Measurements from ENCODE around the gene USP11. TPM values are rescaled to one million over a fixed set of nuclear protein-coding genes. Genes with fewer than 3 reads are reported as not detected.

USP11 gene
- total and polyA plus RNA-seq, 2 donors from 2014 or later: 30.9 to 91.6 TPM

- TF ChIP-seq CTCF (IDR thresholded peaks at IDR 0.05; ENCODE audit: borderline replicate concordance, extremely low read depth, insufficient read depth): no peak
- no peak for FAIRE-seq
- H3K9ac ChIP-seq (ENCODE audit: low read length in 3 of 3): no peak overlapping the region
- DNase-seq: peak in 1 of 5 donors; percentile 46
- H3K4me3 ChIP-seq (ENCODE audit: low read length in 3 of 3): no peak overlapping the region
- no peaks in the 10 kb centered on the region for H3K4me1 ChIP-seq (ENCODE audit: control insufficient read depth in 2 of 3, insufficient read depth in 2 of 3, low read depth in 1 of 3, low read length in 3 of 3)
- peaks cover 11 to 17% (median 13%) of the 10 kb centered on the region in 3 donors for H3K36me3 ChIP-seq (ENCODE audit: control insufficient read depth in 2 of 3, insufficient read depth in 3 of 3, low read length in 3 of 3)
- intact Hi-C loops (cut with DNase I): no loop called here
- no peak overlapping the region for H3K27ac ChIP-seq (ENCODE audit: low read depth in 2 of 2, low read length in 2 of 2)
- no peaks in the 10 kb centered on the region for H3K9me3 ChIP-seq (ENCODE audit: control insufficient read depth in 2 of 3, insufficient read depth in 1 of 3, low read length in 3 of 3)
- peaks cover 7% of the 10 kb centered on the region for H3K27me3 ChIP-seq (ENCODE audit: control insufficient read depth, insufficient read depth, low read length)
Measured at GRCh38 chrX:47241201-47242011, 8.6 kb downstream of the USP11 start.

GRCh38 chrX:47242321-47242720 is 9.5 kb downstream of the USP11 start:
- intact Hi-C loops (cut with DNase I): no loop called here
- DNase-seq (peak in 1 of 5 donors; percentile 21), FAIRE-seq (no peak)
- Histone ChIP-seq H3K27ac (ENCODE audit: low read depth in 2 of 2, low read length in 2 of 2) (no peak overlapping the region), H3K4me1 (ENCODE audit: control insufficient read depth in 2 of 3, insufficient read depth in 2 of 3, low read depth in 1 of 3, low read length in 3 of 3) (no peaks in the 10 kb centered on the region), H3K9me3 (ENCODE audit: control insufficient read depth in 2 of 3, insufficient read depth in 1 of 3, low read length in 3 of 3) (no peaks in the 10 kb centered on the region), H3K27me3 (ENCODE audit: control insufficient read depth, insufficient read depth, low read length) (peaks cover 5% of the 10 kb centered on the region), H3K36me3 (ENCODE audit: control insufficient read depth in 2 of 3, insufficient read depth in 3 of 3, low read length in 3 of 3) (peaks cover 11 to 17% (median 13%) of the 10 kb centered on the region in 3 donors), H3K9ac (ENCODE audit: low read length in 3 of 3) (no peak overlapping the region), H3K4me3 (ENCODE audit: low read length in 3 of 3) (no peak overlapping the region)
- TF ChIP-seq CTCF (IDR thresholded peaks at IDR 0.05; ENCODE audit: borderline replicate concordance, extremely low read depth, insufficient read depth): no peak

- Histone ChIP-seq H3K27me3 (ENCODE audit: control insufficient read depth, insufficient read depth, low read length) (peaks cover 5% of the 10 kb centered on the region), H3K9ac (ENCODE audit: low read length in 3 of 3) (no peak overlapping the region), H3K4me1 (ENCODE audit: control insufficient read depth in 2 of 3, insufficient read depth in 2 of 3, low read depth in 1 of 3, low read length in 3 of 3) (no peaks in the 10 kb centered on the region), H3K4me3 (ENCODE audit: low read length in 3 of 3) (no peak overlapping the region), H3K9me3 (ENCODE audit: control insufficient read depth in 2 of 3, insufficient read depth in 1 of 3, low read length in 3 of 3) (no peaks in the 10 kb centered on the region), H3K27ac (ENCODE audit: low read depth in 2 of 2, low read length in 2 of 2) (no peak overlapping the region), H3K36me3 (ENCODE audit: control insufficient read depth in 2 of 3, insufficient read depth in 3 of 3, low read length in 3 of 3) (peaks cover 11 to 17% (median 13%) of the 10 kb centered on the region in 3 donors)
- no peak for TF ChIP-seq CTCF (IDR thresholded peaks at IDR 0.05; ENCODE audit: borderline replicate concordance, extremely low read depth, insufficient read depth)
- FAIRE-seq: no peak
- intact Hi-C loops (cut with DNase I): no loop called here
- DNase-seq: peak in 1 of 5 donors; percentile 43
Measured at GRCh38 chrX:47243351-47243750, 10.5 kb downstream of the USP11 start.
